Measurements from ENCODE around the gene CDH13.

GRCh38 chr16:83579027-83579426 is 952.3 kb downstream of the CDH13 start:
- no peak for TF ChIP-seq CTCF (IDR thresholded peaks at IDR 0.05; ENCODE audit: low read depth, low read length, poor library complexity, severe bottlenecking)
- no peak for TF ChIP-seq EZH2phosphoT487 (IDR thresholded peaks at IDR 0.05; ENCODE audit: borderline replicate concordance, low read length)

Measured in DOHH2 (cell line).